GM18858 (cell line): ENCODE measurements around the gene ZFP2.
"Not testable (repeated sequence)": the region's sequence is repeated elsewhere in the genome, so short reads cannot be mapped to it uniquely, and the experiment has no call there.

ENCODE experiments used
- ATAC-seq: cut with Tn5 transposase; IDR thresholded peaks from one replicate; pipeline ENCODE4 v1.9.1; 2021; ENCODE audit not compliant: unreplicated experiment

The ZFP2 gene

GRCh38 chr5:178895615-178896571 is at the start of gene ZFP2:
ZFP2 (plus strand) TSS chr5:178895913; CDS start chr5:178931314, 35,401 bp downstream.
- no peak for ATAC-seq

GRCh38 chr5:178849316-178849715 is 46.4 kb upstream of the ZFP2 start:
- no peak for ATAC-seq

GRCh38 chr5:178851951-178852350 is 43.8 kb upstream of the ZFP2 start:
- no peak for ATAC-seq

- no peak for ATAC-seq
Measured at GRCh38 chr5:178854284-178854683, 41.4 kb upstream of the ZFP2 start.

- peak; percentile 98 for ATAC-seq
Measured at GRCh38 chr5:178859625-178860521, 35.8 kb upstream of the ZFP2 start, which contains the start of gene ZNF354B. ZNF354B (plus strand) TSS chr5:178859953; CDS start chr5:178861048, 1,095 bp downstream.

- ATAC-seq: not testable (repeated sequence)
Measured at GRCh38 chr5:178860615-178861014, 35.1 kb upstream of the ZFP2 start.

- ATAC-seq: no peak
Measured at GRCh38 chr5:178861627-178862026, 34.1 kb upstream of the ZFP2 start.

- no peak for ATAC-seq
Measured at GRCh38 chr5:178866946-178867345, 28.8 kb upstream of the ZFP2 start.

GRCh38 chr5:178869577-178869976 is 26.1 kb upstream of the ZFP2 start:
- ATAC-seq: no peak

- ATAC-seq: no peak
Measured at GRCh38 chr5:178870411-178870810, 25.3 kb upstream of the ZFP2 start.

GRCh38 chr5:178872302-178872701 is 23.4 kb upstream of the ZFP2 start:
- ATAC-seq: no peak

- ATAC-seq: not testable (repeated sequence)
Measured at GRCh38 chr5:178883115-178883694, 12.5 kb upstream of the ZFP2 start.

- no peak for ATAC-seq
Measured at GRCh38 chr5:178883815-178884430, 11.8 kb upstream of the ZFP2 start.

GRCh38 chr5:178899289-178899688 is 3.6 kb downstream of the ZFP2 start:
- ATAC-seq: no peak

GRCh38 chr5:178902849-178903248 is 7.1 kb downstream of the ZFP2 start:
- no peak for ATAC-seq

GRCh38 chr5:178931846-178932760 is 36.4 kb downstream of the ZFP2 start:
- no peak for ATAC-seq

- no peak for ATAC-seq
Measured at GRCh38 chr5:178940569-178941360, 45.1 kb downstream of the ZFP2 start, which contains the start of gene ZNF454. ZNF454 (plus strand) TSS chr5:178941198; CDS start chr5:178942792, 1,594 bp downstream.

GRCh38 chr5:178941361-178941760 is 45.6 kb downstream of the ZFP2 start:
- no peak for ATAC-seq
